NCI-H2107 treated with DMSO at 0.1 percent for 48 hours (cell line): Measurements from ENCODE around the gene RNF31.
"Not testable (repeated sequence)": the region's sequence is repeated elsewhere in the genome, so short reads cannot be mapped to it uniquely, and the experiment has no call there.

ENCODE experiments used
- DNase-seq: peaks from one replicate; lab custom pipeline; 2025; ENCODE audit not compliant: unreplicated experiment; lab: John Stamatoyannopoulos, UW

The RNF31 gene

GRCh38 chr14:24197056-24197450 lies 49.8 kb downstream of the RNF31 start:
- DNase-seq: no peak

GRCh38 chr14:24198814-24199524 lies 51.7 kb downstream of the RNF31 start:
- DNase-seq: no peak

GRCh38 chr14:24202538-24202937 lies 55.2 kb downstream of the RNF31 start:
- not testable (repeated sequence) for DNase-seq

GRCh38 chr14:24203249-24203886 lies 56.1 kb downstream of the RNF31 start:
- DNase-seq: not testable (repeated sequence)

GRCh38 chr14:24204163-24205146 lies 57.2 kb downstream of the RNF31 start:
- DNase-seq: no peak

GRCh38 chr14:24206260-24207103 lies 59.2 kb downstream of the RNF31 start:
- DNase-seq: no peak

GRCh38 chr14:24207104-24207551 lies 59.8 kb downstream of the RNF31 start:
- DNase-seq: no peak

- no peak for DNase-seq
Observed at GRCh38 chr14:24207625-24208024, 60.3 kb downstream of the RNF31 start.
